HepG2 (cell line): ENCODE data around the gene DLEC1.

Experiments used
- HNRNPUL1 ChIP-seq: fragments of 200-400 bp; formaldehyde crosslinking; IDR thresholded peaks from 2 replicates; pipeline ENCODE4 v1.6.1; 2017; ENCODE audit warnings: low read depth, mild to moderate bottlenecking, low read length, moderate library complexity
- PATZ1 ChIP-seq: sonication (generic); formaldehyde crosslinking; IDR thresholded peaks from 2 replicates; pipeline ENCODE4 v1.4.0; 2020; ENCODE audit warnings: missing genetic modification reagents
- POLR2AphosphoS5 ChIP-seq: IDR thresholded peaks from 2 replicates; pipeline ENCODE4 v1.6.1; 2012; ENCODE audit warnings: low read depth, low read length
- ZNF549 ChIP-seq: sonication (generic); formaldehyde crosslinking; IDR thresholded peaks from 2 replicates; pipeline ENCODE4 v1.5.0; 2020; ENCODE audit warnings: missing genetic modification reagents
- TF ChIP-seq, protein P1 (sequence below): sonication (generic); formaldehyde crosslinking; IDR thresholded peaks from 2 replicates; pipeline ENCODE4 v1.5.0; 2020; ENCODE audit warnings: mild to moderate bottlenecking, missing genetic modification reagents, moderate library complexity

- TF ChIP-seq ZNF549 (CRISPR knock-in tag) (no peak), PATZ1 (CRISPR knock-in tag) (no peak), HNRNPUL1 (no peak), POLR2AphosphoS5 (no peak)
- TF ChIP-seq, protein P1, sequence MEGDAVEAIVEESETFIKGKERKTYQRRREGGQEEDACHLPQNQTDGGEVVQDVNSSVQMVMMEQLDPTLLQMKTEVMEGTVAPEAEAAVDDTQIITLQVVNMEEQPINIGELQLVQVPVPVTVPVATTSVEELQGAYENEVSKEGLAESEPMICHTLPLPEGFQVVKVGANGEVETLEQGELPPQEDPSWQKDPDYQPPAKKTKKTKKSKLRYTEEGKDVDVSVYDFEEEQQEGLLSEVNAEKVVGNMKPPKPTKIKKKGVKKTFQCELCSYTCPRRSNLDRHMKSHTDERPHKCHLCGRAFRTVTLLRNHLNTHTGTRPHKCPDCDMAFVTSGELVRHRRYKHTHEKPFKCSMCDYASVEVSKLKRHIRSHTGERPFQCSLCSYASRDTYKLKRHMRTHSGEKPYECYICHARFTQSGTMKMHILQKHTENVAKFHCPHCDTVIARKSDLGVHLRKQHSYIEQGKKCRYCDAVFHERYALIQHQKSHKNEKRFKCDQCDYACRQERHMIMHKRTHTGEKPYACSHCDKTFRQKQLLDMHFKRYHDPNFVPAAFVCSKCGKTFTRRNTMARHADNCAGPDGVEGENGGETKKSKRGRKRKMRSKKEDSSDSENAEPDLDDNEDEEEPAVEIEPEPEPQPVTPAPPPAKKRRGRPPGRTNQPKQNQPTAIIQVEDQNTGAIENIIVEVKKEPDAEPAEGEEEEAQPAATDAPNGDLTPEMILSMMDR, result no peak
Observed at GRCh38 chr3:38121832-38122461, 82.9 kb downstream of the DLEC1 start.
